Mesendoderm (in vitro differentiated cells): ENCODE data around the gene AKT3.
A peak's percentile ranks its signal among the peaks of the same experiment; 100 is the strongest.

Experiments
- DNase-seq: peaks from one replicate; pipeline ENCODE4 v3.0.0; 2013
- H2AK5ac ChIP-seq: 2 replicates; pipeline ENCODE4 v1.6.1; 2013; ENCODE audit warnings: low read length, inconsistent platforms
- H2BK120ac ChIP-seq: 2 replicates; pipeline ENCODE4 v1.6.1; 2013; ENCODE audit warnings: low read depth, mild to moderate bottlenecking, low read length, moderate library complexity, mixed read lengths
- H2BK15ac ChIP-seq: replicated peaks from 2 replicates; pipeline ENCODE4 v1.6.1; 2013; ENCODE audit warnings: low read depth, mild to moderate bottlenecking, moderate library complexity
- H2BK5ac ChIP-seq: 2 replicates; pipeline ENCODE4 v1.6.1; 2013; ENCODE audit warnings: low read length, inconsistent platforms
- H3K18ac ChIP-seq: 2 replicates; pipeline ENCODE4 v1.6.1; 2013; ENCODE audit warnings: mild to moderate bottlenecking, low read length, mixed read lengths
- H3K23ac ChIP-seq: one replicate; pipeline ENCODE4 v1.6.1; 2013; ENCODE audit warnings: low read length
- H3K27ac ChIP-seq: 2 replicates; pipeline ENCODE4 v1.5.1; 2013; ENCODE audit warnings: low read depth, mild to moderate bottlenecking, inconsistent platforms, low read length, moderate library complexity
- H3K27me3 ChIP-seq: 2 replicates; pipeline ENCODE4 v1.6.1; 2013; ENCODE audit warnings: low read length, control low read depth, mild to moderate bottlenecking, inconsistent platforms; ENCODE audit not compliant: insufficient read depth, poor library complexity
- H3K36me3 ChIP-seq: 2 replicates; pipeline ENCODE4 v1.6.1; 2013; ENCODE audit warnings: low read length, inconsistent platforms; ENCODE audit not compliant: control insufficient read depth, insufficient read depth
- H3K4ac ChIP-seq: one replicate; pipeline ENCODE4 v1.6.1; 2013; ENCODE audit warnings: low read depth, mild to moderate bottlenecking, low read length, moderate library complexity
- H3K4me1 ChIP-seq: 2 replicates; pipeline ENCODE4 v1.6.1; 2013; ENCODE audit warnings: low read depth, low read length, inconsistent platforms; ENCODE audit not compliant: control insufficient read depth
- H3K4me2 ChIP-seq: 2 replicates; pipeline ENCODE4 v1.6.1; 2013; ENCODE audit warnings: low read length
- H3K4me3 ChIP-seq: 2 replicates; pipeline ENCODE4 v1.5.1; 2013; ENCODE audit warnings: mild to moderate bottlenecking, low read length
- H3K56ac ChIP-seq: one replicate; pipeline ENCODE4 v1.6.1; 2013; ENCODE audit warnings: low read length
- H3K79me1 ChIP-seq: 2 replicates; pipeline ENCODE4 v1.6.1; 2013; ENCODE audit warnings: low read length, inconsistent platforms
- H3K79me2 ChIP-seq: 2 replicates; pipeline ENCODE4 v1.6.1; 2013; ENCODE audit warnings: mild to moderate bottlenecking, low read length; ENCODE audit not compliant: control insufficient read depth, insufficient read depth
- H3K9ac ChIP-seq: 2 replicates; pipeline ENCODE4 v1.6.1; 2013; ENCODE audit warnings: low read length, inconsistent platforms
- H4K5ac ChIP-seq: one replicate; pipeline ENCODE4 v1.6.1; 2013; ENCODE audit warnings: low read length
- H4K8ac ChIP-seq: one replicate; pipeline ENCODE4 v1.6.1; 2013; ENCODE audit warnings: low read depth, mild to moderate bottlenecking, control low read depth, low read length, moderate library complexity
- WGBS: extraction: QIAGEN DNeasy Blood & Tissue Kit; methylation state at CpG from one replicate; pipeline ENCODE4 v1.1.7; 2013; ENCODE audit warnings: low lambda C conversion rate, missing lambda C conversion rate; ENCODE audit not compliant: insufficient coverage; ENCODE audit errors: extremely low coverage; 5-methylcytosine and 5-hydroxymethylcytosine counted together

Gene AKT3

DNA sequence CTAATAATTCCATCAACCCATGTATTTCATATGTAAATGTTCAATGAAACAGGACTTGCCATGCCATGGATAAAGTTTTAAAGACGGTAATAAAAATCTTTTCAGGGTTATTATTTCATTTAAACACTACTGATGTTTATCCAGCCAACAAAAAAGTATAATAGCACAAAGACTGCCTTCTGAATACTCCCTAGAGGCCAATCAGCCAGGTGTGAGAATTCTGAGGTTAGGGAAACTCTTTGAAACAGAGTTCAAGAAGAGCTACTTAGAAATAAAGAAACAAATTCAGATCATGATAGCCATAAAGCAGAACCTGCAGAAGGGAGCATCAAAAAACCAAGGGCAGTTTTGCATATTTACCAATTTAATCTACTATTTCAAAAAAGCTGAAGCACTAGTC, 48.7 kb downstream of the AKT3 start:
- no peaks in the 10 kb centered on the region for H3K79me2 ChIP-seq
- H3K27me3 ChIP-seq = no peaks in the 10 kb centered on the region
- H3K23ac ChIP-seq = no peak overlapping the region
- no peak overlapping the region for H4K8ac ChIP-seq
- no peak overlapping the region for H3K4me3 ChIP-seq
- H3K79me1 ChIP-seq = peaks cover 4% of the 10 kb centered on the region
- H3K4me2 ChIP-seq = no peak overlapping the region
- H3K4ac ChIP-seq = no peak overlapping the region
- H2BK5ac ChIP-seq = no peak overlapping the region
- no CpG with 5 or more reads among the region's 1 CpG for WGBS
- DNase-seq = no peak
- H3K27ac ChIP-seq = no peak overlapping the region
- no peak overlapping the region for H3K56ac ChIP-seq
- H4K5ac ChIP-seq = no peak overlapping the region
- H2BK120ac ChIP-seq = no peak overlapping the region
- H2BK15ac ChIP-seq = no peak overlapping the region
- H3K9ac ChIP-seq = no peak overlapping the region
- H2AK5ac ChIP-seq = no peak overlapping the region
- H3K36me3 ChIP-seq = no peaks in the 10 kb centered on the region
- H3K18ac ChIP-seq = no peak overlapping the region
- H3K4me1 ChIP-seq = no peaks in the 10 kb centered on the region

DNA sequence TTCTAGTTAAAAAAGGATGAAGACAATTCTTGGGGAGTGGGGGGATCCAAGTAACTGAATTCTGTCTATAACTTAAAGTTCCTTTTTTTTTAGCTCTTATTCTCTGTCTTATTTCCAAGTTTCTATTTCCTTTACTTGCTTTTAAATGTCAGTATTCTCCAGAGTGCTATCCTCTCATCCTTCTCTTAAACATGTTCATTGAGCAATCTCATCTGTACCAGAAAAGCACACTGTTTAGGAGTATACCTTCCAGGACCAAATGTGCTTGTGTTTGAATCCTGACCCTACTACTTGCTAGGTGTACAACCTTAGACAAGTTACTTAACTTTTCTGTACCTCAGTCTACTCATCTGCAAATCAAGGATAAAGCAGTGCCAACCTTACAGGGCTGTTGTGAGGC, 50.1 kb downstream of the AKT3 start:
- Histone ChIP-seq H3K4ac (no peak overlapping the region), H4K5ac (no peak overlapping the region), H2BK15ac (no peak overlapping the region), H3K36me3 (no peaks in the 10 kb centered on the region), H2BK120ac (no peak overlapping the region), H2BK5ac (no peak overlapping the region), H3K4me1 (no peaks in the 10 kb centered on the region), H3K4me3 (no peak overlapping the region), H3K27me3 (no peaks in the 10 kb centered on the region), H3K9ac (no peak overlapping the region), H4K8ac (no peak overlapping the region), H3K27ac (no peak overlapping the region), H3K56ac (no peak overlapping the region), H3K23ac (no peak overlapping the region), H2AK5ac (no peak overlapping the region), H3K4me2 (no peak overlapping the region), H3K79me2 (no peaks in the 10 kb centered on the region), H3K79me1 (peaks cover 4% of the 10 kb centered on the region), H3K18ac (no peak overlapping the region)
- DNase-seq = no peak

DNA sequence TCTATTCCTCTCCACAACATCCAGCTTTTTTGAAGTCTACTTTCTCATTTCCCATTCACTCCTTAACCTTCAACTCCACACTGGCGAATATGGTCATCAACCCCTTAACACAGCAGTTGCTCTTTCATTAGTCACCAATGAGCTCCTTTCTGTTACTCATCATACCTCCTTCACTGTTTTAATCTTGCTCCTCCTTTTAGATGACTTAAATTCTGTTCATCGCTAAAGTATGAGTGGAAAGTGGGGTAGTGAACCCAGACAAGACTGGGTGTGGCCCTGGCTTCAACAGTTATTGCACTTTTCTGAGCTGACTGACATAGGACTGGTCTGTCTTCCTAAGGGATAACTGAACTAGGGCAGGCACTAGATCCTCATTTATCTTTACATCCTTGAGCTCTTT, 51.3 kb downstream of the AKT3 start:
- no peak for DNase-seq
- H3K4me2 ChIP-seq = no peak overlapping the region
- no peaks in the 10 kb centered on the region for H3K27me3 ChIP-seq
- H3K79me2 ChIP-seq = no peaks in the 10 kb centered on the region
- no peak overlapping the region for H3K18ac ChIP-seq
- no CpG with 5 or more reads among the region's 2 CpGs for WGBS
- H4K5ac ChIP-seq = no peak overlapping the region
- H3K4me3 ChIP-seq = no peak overlapping the region
- H3K9ac ChIP-seq = no peak overlapping the region
- no peak overlapping the region for H3K27ac ChIP-seq
- no peak overlapping the region for H3K23ac ChIP-seq
- H4K8ac ChIP-seq = peak overlapping the region; percentile 76
- H3K79me1 ChIP-seq = peaks cover 2% of the 10 kb centered on the region
- H2BK15ac ChIP-seq = no peak overlapping the region
- no peak overlapping the region for H2BK120ac ChIP-seq
- no peak overlapping the region for H2BK5ac ChIP-seq
- no peak overlapping the region for H2AK5ac ChIP-seq
- no peaks in the 10 kb centered on the region for H3K36me3 ChIP-seq
- no peak overlapping the region for H3K4ac ChIP-seq
- H3K56ac ChIP-seq = no peak overlapping the region
- H3K4me1 ChIP-seq = no peaks in the 10 kb centered on the region

DNA sequence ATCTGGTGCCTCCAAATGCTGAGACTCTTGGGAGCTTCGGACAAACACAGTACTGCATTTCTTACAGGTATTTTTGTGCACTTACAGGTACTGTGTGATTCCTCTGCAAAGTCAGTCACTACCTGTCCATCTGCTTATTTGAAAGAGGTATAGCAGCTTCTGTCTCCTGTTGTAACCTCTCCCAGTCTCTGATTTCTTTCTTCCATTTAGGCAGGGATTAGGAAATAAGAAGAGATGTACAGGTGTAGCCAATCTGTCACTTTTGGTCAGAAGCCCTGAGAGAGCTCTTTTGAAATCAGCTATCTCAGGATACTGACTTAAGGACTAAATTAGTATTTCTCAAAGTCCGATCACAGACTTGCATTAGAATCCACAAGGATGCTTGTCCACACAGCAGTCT, 54.0 kb downstream of the AKT3 start:
- no peak overlapping the region for H2BK5ac ChIP-seq
- H3K4ac ChIP-seq = no peak overlapping the region
- DNase-seq = no peak
- no peaks in the 10 kb centered on the region for H3K27me3 ChIP-seq
- WGBS = no CpG with 5 or more reads among the region's 2 CpGs
- H3K4me1 ChIP-seq = no peaks in the 10 kb centered on the region
- H3K36me3 ChIP-seq = no peaks in the 10 kb centered on the region
- no peak overlapping the region for H3K4me2 ChIP-seq
- no peak overlapping the region for H2BK15ac ChIP-seq
- H2BK120ac ChIP-seq = no peak overlapping the region
- H3K23ac ChIP-seq = no peak overlapping the region
- no peak overlapping the region for H4K8ac ChIP-seq
- H3K56ac ChIP-seq = no peak overlapping the region
- no peaks in the 10 kb centered on the region for H3K79me2 ChIP-seq
- no peak overlapping the region for H2AK5ac ChIP-seq
- H3K4me3 ChIP-seq = no peak overlapping the region
- no peak overlapping the region for H3K27ac ChIP-seq
- no peak overlapping the region for H3K9ac ChIP-seq
- H3K79me1 ChIP-seq = peaks cover 2% of the 10 kb centered on the region
- no peak overlapping the region for H4K5ac ChIP-seq
- H3K18ac ChIP-seq = no peak overlapping the region

DNA sequence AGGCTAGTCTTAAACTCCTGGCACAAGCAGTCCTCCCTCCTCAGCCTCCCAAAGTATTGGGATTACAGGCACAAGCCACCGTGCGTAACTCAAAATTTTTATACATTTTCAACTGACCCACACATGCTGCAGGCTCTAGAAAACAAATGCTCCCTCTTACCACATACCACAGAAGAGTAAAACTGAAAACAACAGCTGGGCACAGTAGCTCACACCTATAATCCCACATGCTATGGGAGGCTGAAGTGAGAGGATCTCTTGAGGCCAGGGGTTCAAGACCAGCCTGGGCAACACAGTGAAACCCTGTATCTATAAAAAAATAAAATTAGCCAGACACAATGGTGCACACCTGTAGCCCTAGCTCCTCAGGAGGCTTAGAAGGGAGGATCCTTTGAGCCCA, 56.7 kb downstream of the AKT3 start:
- peaks cover 5% of the 10 kb centered on the region for H3K79me1 ChIP-seq
- no peak overlapping the region for H3K4me3 ChIP-seq
- no peak for DNase-seq
- H3K4ac ChIP-seq = no peak overlapping the region
- H3K79me2 ChIP-seq = no peaks in the 10 kb centered on the region
- H4K8ac ChIP-seq = no peak overlapping the region
- no peak overlapping the region for H2BK120ac ChIP-seq
- H2AK5ac ChIP-seq = no peak overlapping the region
- H3K27me3 ChIP-seq = no peaks in the 10 kb centered on the region
- no peak overlapping the region for H2BK5ac ChIP-seq
- H3K9ac ChIP-seq = no peak overlapping the region
- no CpG with 5 or more reads among the region's 2 CpGs for WGBS
- no peak overlapping the region for H3K18ac ChIP-seq
- H3K23ac ChIP-seq = no peak overlapping the region
- H2BK15ac ChIP-seq = no peak overlapping the region
- H3K27ac ChIP-seq = no peak overlapping the region
- H3K4me1 ChIP-seq = no peaks in the 10 kb centered on the region
- H4K5ac ChIP-seq = no peak overlapping the region
- no peak overlapping the region for H3K56ac ChIP-seq
- H3K36me3 ChIP-seq = no peaks in the 10 kb centered on the region
- no peak overlapping the region for H3K4me2 ChIP-seq

DNA sequence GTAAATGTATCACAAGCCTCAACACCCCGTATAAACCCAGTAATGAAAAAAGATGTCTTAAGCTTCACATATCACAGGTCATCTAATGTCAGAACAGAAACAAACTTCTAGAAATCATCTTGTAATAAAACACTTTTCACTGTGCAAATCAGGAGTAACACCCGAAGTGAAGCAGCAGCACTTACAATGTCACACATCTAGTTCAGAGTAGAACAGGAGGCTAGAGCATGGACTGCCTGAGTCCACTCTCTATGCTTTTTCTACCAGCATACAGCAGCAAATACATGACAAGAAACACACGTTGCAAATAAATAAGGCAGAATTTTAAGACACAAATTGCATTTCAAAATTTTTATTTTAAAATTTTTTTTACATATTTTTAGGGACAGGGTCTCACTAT, 57.2 kb downstream of the AKT3 start:
- Histone ChIP-seq H2BK5ac (no peak overlapping the region), H3K23ac (no peak overlapping the region), H4K8ac (no peak overlapping the region), H3K4me2 (no peak overlapping the region), H3K9ac (no peak overlapping the region), H3K56ac (no peak overlapping the region), H3K4me1 (no peaks in the 10 kb centered on the region), H2AK5ac (no peak overlapping the region), H3K4me3 (no peak overlapping the region), H3K4ac (no peak overlapping the region), H3K27me3 (no peaks in the 10 kb centered on the region), H3K18ac (no peak overlapping the region), H3K36me3 (no peaks in the 10 kb centered on the region), H2BK15ac (no peak overlapping the region), H2BK120ac (no peak overlapping the region), H3K79me1 (peaks cover 5% of the 10 kb centered on the region), H4K5ac (no peak overlapping the region), H3K27ac (no peak overlapping the region), H3K79me2 (no peaks in the 10 kb centered on the region)
- DNase-seq = no peak
- no CpG with 5 or more reads among the region's 3 CpGs for WGBS
